DND-41 (cell line): ENCODE results near the gene GPC6.

ENCODE experiments used
- ATAC-seq: fragments of 200-7000 bp; cut with Tn5 transposase; 3 replicates; pipeline ENCODE4 v1.9.1; 2021; ENCODE audit warnings: low read depth; ENCODE audit not compliant: insufficient read depth
- DNase-seq: peaks from one replicate; pipeline ENCODE4 v3.0.0-alpha.2; 2020
- H2AFZ ChIP-seq: 2 replicates; pipeline ENCODE4 v1.6.0; 2012; ENCODE audit warnings: low read depth, low read length
- H3K27ac ChIP-seq: 2 replicates; pipeline ENCODE4 v1.5.1; 2012; ENCODE audit warnings: low read length, inconsistent platforms
- H3K27me3 ChIP-seq: fragments of 200-600 bp; sonication (generic); 2 replicates; pipeline ENCODE4 v1.6.0; 2012; ENCODE audit warnings: low read length, mild to moderate bottlenecking, inconsistent platforms; ENCODE audit not compliant: insufficient read depth, poor library complexity
- H3K36me3 ChIP-seq: 2 replicates; pipeline ENCODE4 v1.5.1; 2012; ENCODE audit warnings: low read length, inconsistent platforms; ENCODE audit not compliant: insufficient read depth
- H3K4me1 ChIP-seq: 2 replicates; pipeline ENCODE4 v1.5.1; 2012; ENCODE audit warnings: mild to moderate bottlenecking, low read length; ENCODE audit not compliant: insufficient read depth
- H3K4me2 ChIP-seq: 2 replicates; pipeline ENCODE4 v1.6.0; 2012; ENCODE audit warnings: mild to moderate bottlenecking, moderate library complexity, low read length, inconsistent platforms; ENCODE audit not compliant: insufficient read depth
- H3K4me3 ChIP-seq, 2 experiments: fragments of 200-600 bp in 1 of 2; shearing (Covaris generic) in 1 of 2; 2 replicates each; pipeline ENCODE4 v1.5.1; 2012 to 2016; ENCODE audit warnings: inconsistent platforms in 2 of 2, low read length in 2 of 2, mild to moderate bottlenecking in 2 of 2, low read depth in 1 of 2, moderate library complexity in 1 of 2
- H3K79me2 ChIP-seq: 2 replicates; pipeline ENCODE4 v1.6.0; 2012; ENCODE audit warnings: low read length, inconsistent platforms; ENCODE audit not compliant: insufficient read depth
- H3K9ac ChIP-seq: 2 replicates; pipeline ENCODE4 v1.6.0; 2012; ENCODE audit warnings: low read depth, mild to moderate bottlenecking, inconsistent platforms, low read length, moderate library complexity
- H3K9me3 ChIP-seq: 2 replicates; pipeline ENCODE4 v1.5.1; 2012; ENCODE audit warnings: low read length, moderate library complexity, mild to moderate bottlenecking, inconsistent platforms; ENCODE audit not compliant: insufficient read depth, severe bottlenecking
- H4K20me1 ChIP-seq: 2 replicates; pipeline ENCODE4 v1.6.0; 2012; ENCODE audit warnings: low read length; ENCODE audit not compliant: insufficient read depth
- EZH2 ChIP-seq: IDR thresholded peaks from 3 replicates; pipeline ENCODE4 v1.6.1; 2012; ENCODE audit warnings: borderline replicate concordance, low read depth, mild to moderate bottlenecking, moderate library complexity, low read length, inconsistent platforms; ENCODE audit not compliant: severe bottlenecking
- TF ChIP-seq, protein P1 (sequence below): IDR thresholded peaks from 2 replicates; pipeline ENCODE4 v1.5.1; 2012; ENCODE audit warnings: borderline replicate concordance, low read length, moderate library complexity, mild to moderate bottlenecking; ENCODE audit not compliant: poor library complexity, severe bottlenecking; ENCODE audit errors: extremely low read depth

The GPC6 gene

GRCh38 chr13:93767180-93767916, 540.7 kb downstream of the GPC6 start:
- H3K4me2 ChIP-seq = no peak overlapping the region
- H3K4me1 ChIP-seq = no peaks in the 10 kb centered on the region
- ATAC-seq = no peak

DNA sequence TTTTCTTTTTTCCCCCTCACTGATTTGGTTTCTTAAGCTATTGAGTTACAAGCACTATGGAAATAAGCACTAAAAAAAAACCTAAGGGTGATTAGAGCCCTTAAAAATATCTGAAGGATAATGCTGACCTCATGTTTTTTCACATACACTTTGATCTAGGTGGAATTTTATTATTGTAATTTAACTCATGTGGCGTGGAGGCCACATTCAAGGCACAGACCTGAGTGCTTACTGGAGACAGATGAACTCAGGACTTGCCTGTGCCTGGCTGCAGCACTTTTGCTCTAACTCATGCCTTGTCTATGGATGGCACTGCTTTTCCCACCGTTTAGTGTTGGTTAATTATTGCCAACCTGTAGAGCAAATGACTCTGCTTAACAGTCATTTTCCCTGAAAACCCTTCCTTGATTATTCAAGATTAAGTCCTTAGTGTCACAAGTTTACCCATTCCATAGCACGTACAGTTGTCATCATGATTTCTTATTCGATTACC, 541.4 kb downstream of the GPC6 start:
- no peaks in the 10 kb centered on the region for H4K20me1 ChIP-seq
- ATAC-seq (no peak), DNase-seq (no peak)
- H3K4me2 ChIP-seq = no peak overlapping the region
- no peak overlapping the region for H2AFZ ChIP-seq
- no peaks in the 10 kb centered on the region for H3K4me1 ChIP-seq
- no peak for TF ChIP-seq EZH2
- TF ChIP-seq, protein P1, sequence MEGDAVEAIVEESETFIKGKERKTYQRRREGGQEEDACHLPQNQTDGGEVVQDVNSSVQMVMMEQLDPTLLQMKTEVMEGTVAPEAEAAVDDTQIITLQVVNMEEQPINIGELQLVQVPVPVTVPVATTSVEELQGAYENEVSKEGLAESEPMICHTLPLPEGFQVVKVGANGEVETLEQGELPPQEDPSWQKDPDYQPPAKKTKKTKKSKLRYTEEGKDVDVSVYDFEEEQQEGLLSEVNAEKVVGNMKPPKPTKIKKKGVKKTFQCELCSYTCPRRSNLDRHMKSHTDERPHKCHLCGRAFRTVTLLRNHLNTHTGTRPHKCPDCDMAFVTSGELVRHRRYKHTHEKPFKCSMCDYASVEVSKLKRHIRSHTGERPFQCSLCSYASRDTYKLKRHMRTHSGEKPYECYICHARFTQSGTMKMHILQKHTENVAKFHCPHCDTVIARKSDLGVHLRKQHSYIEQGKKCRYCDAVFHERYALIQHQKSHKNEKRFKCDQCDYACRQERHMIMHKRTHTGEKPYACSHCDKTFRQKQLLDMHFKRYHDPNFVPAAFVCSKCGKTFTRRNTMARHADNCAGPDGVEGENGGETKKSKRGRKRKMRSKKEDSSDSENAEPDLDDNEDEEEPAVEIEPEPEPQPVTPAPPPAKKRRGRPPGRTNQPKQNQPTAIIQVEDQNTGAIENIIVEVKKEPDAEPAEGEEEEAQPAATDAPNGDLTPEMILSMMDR = no peak
- H3K36me3 ChIP-seq = no peaks in the 10 kb centered on the region
- no peak overlapping the region for H3K9ac ChIP-seq
- no peak overlapping the region for H3K27ac ChIP-seq
- no peaks in the 10 kb centered on the region for H3K9me3 ChIP-seq
- no peaks in the 10 kb centered on the region for H3K27me3 ChIP-seq
- H3K4me3 ChIP-seq = no peak overlapping the region
- H3K79me2 ChIP-seq = no peaks in the 10 kb centered on the region

More at GRCh38 chr13:93767180-93767916, 540.7 kb downstream of the GPC6 start:
- TF ChIP-seq, protein P1 = no peak
- TF ChIP-seq EZH2 = no peak
- no peaks in the 10 kb centered on the region for H3K36me3 ChIP-seq
- H3K4me3 ChIP-seq = no peak overlapping the region
- no peaks in the 10 kb centered on the region for H3K27me3 ChIP-seq
- H4K20me1 ChIP-seq = no peaks in the 10 kb centered on the region
- no peaks in the 10 kb centered on the region for H3K9me3 ChIP-seq
- no peak overlapping the region for H2AFZ ChIP-seq
- no peaks in the 10 kb centered on the region for H3K79me2 ChIP-seq
- H3K27ac ChIP-seq = no peak overlapping the region
- no peak overlapping the region for H3K9ac ChIP-seq
- DNase-seq = no peak

GRCh38 chr13:93769101-93769500, 542.5 kb downstream of the GPC6 start:
- Histone ChIP-seq H3K4me1 (no peaks in the 10 kb centered on the region), H3K27ac (no peak overlapping the region), H3K9ac (no peak overlapping the region), H3K4me2 (no peak overlapping the region), H3K36me3 (no peaks in the 10 kb centered on the region), H3K79me2 (no peaks in the 10 kb centered on the region), H3K4me3 (no peak overlapping the region), H4K20me1 (no peaks in the 10 kb centered on the region), H2AFZ (no peak overlapping the region), H3K27me3 (no peaks in the 10 kb centered on the region), H3K9me3 (no peaks in the 10 kb centered on the region)
- TF ChIP-seq, protein P1 = no peak
- TF ChIP-seq EZH2 = no peak
- ATAC-seq = no peak
- DNase-seq = no peak
